Renal cortex interstitium (tissue), 11 donors: ENCODE results near the gene DIO1. TPM values are rescaled to one million over a fixed set of nuclear protein-coding genes. Genes with fewer than 3 reads are reported as not detected.

Experiments
- DNase-seq, 11 donors: peaks; one replicate each; pipeline ENCODE4 v3.0.0-alpha.2; 2013; ENCODE audit warnings: low read depth in 9 of 11, low spot score in 4 of 11; ENCODE audit errors: extremely low read depth in 1 of 11
- polyA plus RNA-seq, 3 donors: library from polyadenylated mRNA; unstranded; fragments of 120-200 nt; gene quantifications; one replicate each; pipeline ENCODE4 v1.2.1, GENCODE V29; 2013; ENCODE audit not compliant: insufficient read length in 3 of 3

Gene DIO1
- polyA plus RNA-seq, 3 donors: 5.1 to 6.4 (median 5.8) TPM

DNA sequence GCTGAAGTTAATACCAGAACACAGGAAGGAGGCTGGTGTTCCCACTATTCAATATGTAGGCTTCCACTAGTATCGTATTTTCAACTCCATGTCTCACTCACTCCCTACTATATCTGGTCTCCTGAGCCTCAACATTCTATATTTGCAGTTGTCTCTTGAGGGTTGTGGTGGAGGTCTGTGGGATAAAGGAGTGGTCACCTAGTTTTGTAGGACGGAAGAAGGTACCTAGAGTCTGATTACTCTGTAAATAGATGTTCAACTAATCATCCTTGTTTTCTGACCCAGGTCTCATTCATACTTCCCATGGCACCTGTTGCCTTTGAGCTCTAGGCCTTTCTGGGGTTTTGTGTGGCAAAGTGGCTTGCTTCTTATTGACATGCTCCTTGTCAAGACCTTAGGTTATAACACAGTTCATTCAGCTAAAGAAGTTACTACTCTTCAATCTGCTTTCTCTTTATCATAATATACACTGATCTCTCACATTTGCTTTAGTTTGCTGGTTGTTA is 33.4 kb downstream of the DIO1 start:
- no peak for DNase-seq

GRCh38 chr1:53929246-53929960 is 35.4 kb downstream of the DIO1 start:
- peak in 4 of 11 donors; percentile 18 to 46 (median 36) for DNase-seq

- no peak for DNase-seq
These were observed 36.9 kb downstream of the DIO1 start for GRCh38 chr1:53930932-53931331.

GRCh38 chr1:53931523-53931922 is 37.5 kb downstream of the DIO1 start:
- no peak for DNase-seq

DNA sequence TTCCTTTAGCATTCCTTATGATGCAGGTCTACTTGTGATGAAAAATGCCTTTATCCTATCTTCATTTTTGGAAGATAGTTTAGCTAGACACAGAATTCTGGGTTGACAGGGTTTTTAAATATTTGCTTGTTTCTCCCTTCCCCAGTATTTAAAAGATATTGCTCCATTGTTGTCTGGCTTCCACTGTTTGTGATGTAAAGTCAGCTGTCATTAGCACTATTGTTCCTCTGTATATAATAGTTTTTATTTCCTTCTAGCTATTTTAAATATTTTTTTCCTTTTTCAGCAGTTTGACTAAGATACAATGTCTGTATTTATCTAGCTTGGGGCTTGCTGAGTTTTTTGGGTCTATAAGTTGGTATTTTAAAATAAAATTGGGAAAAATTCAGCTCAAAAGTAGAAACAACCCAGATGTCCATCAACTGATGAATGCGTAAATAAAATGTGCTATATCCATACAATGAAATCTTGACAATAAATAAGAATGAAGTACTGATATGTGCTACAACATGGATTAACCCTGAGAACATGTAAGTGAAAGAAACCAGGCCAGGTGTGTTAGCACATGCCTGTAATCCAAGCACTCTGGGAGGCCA is 40.3 kb downstream of the DIO1 start:
- DNase-seq: no peak

DNA sequence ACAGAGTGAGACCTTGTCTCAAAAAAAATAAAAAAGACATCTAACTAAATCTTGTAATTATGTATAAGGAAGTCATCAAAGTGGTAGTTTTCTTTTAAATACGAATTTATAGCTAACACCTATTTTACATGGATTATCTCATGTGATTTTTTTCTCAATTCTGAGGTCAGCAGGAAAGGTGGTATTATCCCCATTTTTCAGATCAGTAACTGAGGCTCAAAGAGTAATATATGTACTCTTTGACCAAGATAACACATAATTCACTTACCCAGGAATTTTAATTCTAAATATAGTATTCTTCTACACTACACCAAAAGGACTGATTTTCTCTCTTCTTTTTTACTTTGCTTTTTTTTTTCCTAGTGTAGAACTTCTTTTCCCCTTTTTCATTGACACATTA is 42.4 kb downstream of the DIO1 start:
- DNase-seq: no peak

- DNase-seq: no peak
These were observed 44.3 kb downstream of the DIO1 start for GRCh38 chr1:53938136-53938830.

DNA sequence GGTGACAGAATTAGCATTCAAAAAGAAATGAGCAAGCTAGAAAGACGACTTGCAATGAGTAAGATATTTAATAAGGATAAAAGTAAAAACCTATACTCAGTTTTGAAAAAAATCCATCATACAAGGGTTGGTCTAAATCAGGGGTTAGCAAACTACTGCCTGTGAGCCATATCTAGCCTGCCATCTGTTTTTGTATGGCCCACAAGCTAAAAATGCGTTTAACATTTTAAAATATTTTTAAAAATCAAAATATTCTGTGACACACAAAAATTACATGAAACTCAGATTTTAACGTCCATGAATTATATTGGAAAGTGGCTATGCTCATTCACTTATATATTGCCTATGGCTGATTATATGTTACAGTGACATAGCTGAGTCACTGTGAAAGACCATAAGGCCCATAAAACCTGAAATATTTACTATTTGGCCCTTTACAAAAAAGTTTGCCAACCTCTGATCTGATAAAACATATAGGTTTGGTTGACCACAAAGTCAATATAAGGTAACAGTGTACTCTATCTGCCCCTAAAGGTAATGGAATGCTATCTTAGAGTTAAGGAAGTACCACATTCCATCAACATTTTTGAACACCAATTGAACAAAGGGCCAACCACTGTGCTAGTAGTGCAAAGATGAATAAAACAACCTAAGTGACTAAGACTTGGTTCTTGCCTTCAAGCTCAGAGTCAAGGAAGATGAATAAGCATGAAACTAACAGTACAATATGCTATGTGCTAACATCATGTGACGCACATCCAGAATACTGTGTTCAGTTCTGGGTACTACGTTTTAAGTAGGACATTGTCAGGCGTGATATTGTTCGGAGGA is 48.4 kb downstream of the DIO1 start:
- DNase-seq: no peak

GRCh38 chr1:53943090-53943489 is 49.1 kb downstream of the DIO1 start:
- DNase-seq: no peak

DNA sequence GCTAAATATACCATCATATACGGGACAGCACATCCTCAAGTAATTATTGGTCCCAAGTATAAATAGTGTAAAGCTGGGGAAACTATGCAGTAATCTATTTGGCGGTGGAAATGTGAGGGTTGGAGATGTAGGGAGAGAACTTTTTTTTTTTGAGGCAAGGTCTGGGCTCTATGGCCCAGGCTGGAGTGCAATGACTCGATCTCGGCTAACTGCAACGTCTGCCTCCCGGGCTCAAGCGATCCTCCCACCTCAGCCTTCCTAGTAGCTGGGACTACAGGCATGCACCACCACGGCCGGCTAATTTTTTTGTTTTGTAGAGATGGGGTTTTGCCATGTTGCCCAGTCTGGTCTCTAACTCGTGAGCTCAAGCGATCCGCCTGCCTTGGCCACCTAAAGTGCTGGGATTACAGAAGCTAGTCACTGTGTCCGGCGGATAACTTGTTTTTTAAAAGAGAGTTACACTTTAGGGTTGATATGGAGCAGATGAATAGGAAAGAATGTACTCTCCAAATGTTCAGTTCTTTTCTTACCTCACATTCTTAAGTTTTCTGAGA is 49.6 kb downstream of the DIO1 start:
- no peak for DNase-seq

GRCh38 chr1:53944469-53945182 is 50.6 kb downstream of the DIO1 start:
- DNase-seq: no peak

- DNase-seq: peak in 1 of 11 donors; percentile 25
These were observed 51.1 kb downstream of the DIO1 start for GRCh38 chr1:53945183-53945432.

- DNase-seq: peak; percentile 86 to 96 (median 94)
These were observed 51.7 kb downstream of the DIO1 start, which contains the start of gene IFT25 for GRCh38 chr1:53945433-53946251. Gene IFT25, minus strand, starts transcription at chr1:53945699. Its CDS starts 5,617 bp downstream, at chr1:53940082.

GRCh38 chr1:53946252-53947171 is 52.5 kb downstream of the DIO1 start, which contains the start of gene LRRC42:
Gene LRRC42, plus strand, starts transcription at chr1:53946350. Its CDS starts 5,650 bp downstream, at chr1:53952000.
- DNase-seq: peak in 2 of 11 donors; percentile 68 to 81

DNA sequence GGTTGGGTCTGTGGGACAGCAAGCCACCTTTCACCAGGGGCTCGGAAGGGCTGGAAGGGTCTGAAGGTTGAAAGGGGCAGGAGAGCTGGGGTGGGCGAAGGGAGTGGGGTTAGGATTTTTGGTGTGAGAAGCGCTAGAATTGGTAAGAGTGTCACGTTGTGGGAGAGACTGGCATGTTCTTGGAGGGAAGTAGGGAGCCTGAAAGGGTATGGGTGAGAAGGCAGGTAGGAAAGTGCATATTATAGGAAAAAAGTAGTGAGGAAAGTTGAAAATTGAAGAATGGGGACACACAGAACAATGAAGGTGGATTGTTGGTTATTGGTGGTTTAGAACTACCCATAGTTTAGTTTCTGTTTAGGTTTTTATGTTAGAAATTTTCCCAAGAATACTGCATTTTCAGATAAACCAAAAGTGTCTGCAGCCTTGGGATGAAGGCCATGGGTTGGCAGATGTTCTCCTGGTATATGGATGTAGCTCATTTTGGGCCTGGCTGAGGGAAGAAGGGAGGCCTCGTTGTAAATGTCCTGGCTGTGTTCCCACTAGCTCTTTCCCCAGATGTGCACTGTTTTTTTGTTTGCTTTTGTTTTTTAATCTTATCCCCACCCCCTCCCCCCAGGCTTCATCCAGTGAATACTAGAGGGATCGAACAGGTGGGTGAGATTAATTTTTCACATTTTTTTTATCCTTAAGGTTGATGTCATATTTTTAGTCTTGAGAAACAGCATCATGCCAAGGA is 53.4 kb downstream of the DIO1 start:
- no peak for DNase-seq

- no peak for DNase-seq
These were observed 54.3 kb downstream of the DIO1 start for GRCh38 chr1:53948291-53948690.
